ENCODE results near the gene ELOVL6. TPM values are rescaled to one million over a fixed set of nuclear protein-coding genes. Genes with fewer than 3 reads are reported as not detected.

The ELOVL6 gene
- total and polyA plus RNA-seq, 3 donors from 2014 or later, result 1.3 to 3.5 (median 1.5) TPM

- no peak for DNase-seq
- Histone ChIP-seq H3K9me3 (no peaks in the 10 kb centered on the region), H3K4me3 (no peak overlapping the region), H3K36me3 (ENCODE audit: low read depth, missing control alignments) (no peaks in the 10 kb centered on the region), H3K27ac (no peak overlapping the region), H3K4me1 (no peaks in the 10 kb centered on the region), H3K27me3 (no peaks in the 10 kb centered on the region)
- TF ChIP-seq POLR2A (IDR thresholded peaks at IDR 0.05), result no peak
- TF ChIP-seq CTCF (IDR thresholded peaks at IDR 0.05), result no peak
- intact Hi-C loops (cut with DNase I; ENCODE audit: low total_unique reads), result no loop called here
Measured at GRCh38 chr4:110075083-110075738, 123.2 kb downstream of the ELOVL6 start.

GRCh38 chr4:110074570-110074969 is 123.8 kb downstream of the ELOVL6 start:
- H3K27me3 ChIP-seq, result no peaks in the 10 kb centered on the region
- DNase-seq, result no peak
- 74 to 77% methylated on average over 4 of the region's 4 CpGs for WGBS, 2 donors
- intact Hi-C loops (cut with DNase I; ENCODE audit: low total_unique reads), result no loop called here
- H3K4me3 ChIP-seq, result no peak overlapping the region
- no peaks in the 10 kb centered on the region for H3K9me3 ChIP-seq
- no peaks in the 10 kb centered on the region for H3K4me1 ChIP-seq
- H3K36me3 ChIP-seq (ENCODE audit: low read depth, missing control alignments), result no peaks in the 10 kb centered on the region
- TF ChIP-seq POLR2A (IDR thresholded peaks at IDR 0.05) (no peak), CTCF (IDR thresholded peaks at IDR 0.05) (no peak)
- H3K27ac ChIP-seq, result no peak overlapping the region

GRCh38 chr4:110073053-110073845 is 125.2 kb downstream of the ELOVL6 start:
- Histone ChIP-seq H3K4me3 (no peak overlapping the region), H3K9me3 (no peaks in the 10 kb centered on the region), H3K27me3 (no peaks in the 10 kb centered on the region), H3K4me1 (no peaks in the 10 kb centered on the region), H3K27ac (no peak overlapping the region), H3K36me3 (ENCODE audit: low read depth, missing control alignments) (no peaks in the 10 kb centered on the region)
- intact Hi-C loops (cut with DNase I; ENCODE audit: low total_unique reads), result no loop called here
- whole genome bisulfite sequencing, 2 donors, result 49 to 58% methylated on average over 10 of the region's 10 CpGs
- peak; percentile 64 for DNase-seq
- no peak for TF ChIP-seq POLR2A (IDR thresholded peaks at IDR 0.05)
- no peak for TF ChIP-seq CTCF (IDR thresholded peaks at IDR 0.05)

GRCh38 chr4:110071466-110071865 is 126.9 kb downstream of the ELOVL6 start:
- intact Hi-C loops (cut with DNase I; ENCODE audit: low total_unique reads), result no loop called here
- H3K4me3 ChIP-seq, result no peak overlapping the region
- TF ChIP-seq CTCF (IDR thresholded peaks at IDR 0.05), result no peak
- no peak for TF ChIP-seq POLR2A (IDR thresholded peaks at IDR 0.05)
- H3K27me3 ChIP-seq, result no peaks in the 10 kb centered on the region
- H3K36me3 ChIP-seq (ENCODE audit: low read depth, missing control alignments), result no peaks in the 10 kb centered on the region
- DNase-seq, result no peak
- no peaks in the 10 kb centered on the region for H3K9me3 ChIP-seq
- H3K4me1 ChIP-seq, result no peaks in the 10 kb centered on the region
- H3K27ac ChIP-seq, result no peak overlapping the region
- 88% methylated on average over 6 of the region's 6 CpGs for WGBS, 2 donors

All from testis (tissue), 3 donors.